ENCODE results near the gene FAM53A.
A peak's percentile ranks its signal among the peaks of the same experiment; 100 is the strongest.
"Not testable (repeated sequence)": the region's sequence is repeated elsewhere in the genome, so short reads cannot be mapped to it uniquely, and the experiment has no call there.

FAM53A gene

DNA sequence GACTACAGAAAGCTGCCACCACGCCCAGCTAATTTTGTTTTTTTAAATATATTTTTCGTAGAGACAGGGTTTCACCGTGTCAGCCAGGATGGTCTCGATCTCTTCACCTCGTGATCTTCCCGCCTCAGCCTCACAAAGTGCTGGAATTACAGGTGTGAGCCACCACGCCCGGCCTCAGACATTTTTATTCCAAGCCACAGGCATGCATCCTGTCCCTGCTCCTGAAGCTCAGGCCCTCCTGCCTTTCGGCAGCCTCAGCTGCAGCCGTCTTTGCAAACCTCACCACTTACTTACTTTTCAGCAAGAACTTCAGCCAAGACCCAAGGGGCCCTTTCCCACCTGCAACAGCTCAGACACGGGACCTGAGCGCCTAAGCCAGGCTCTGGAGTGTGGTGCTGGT lies 26.0 kb downstream of the FAM53A start:
- no peak for DNase-seq

DNA sequence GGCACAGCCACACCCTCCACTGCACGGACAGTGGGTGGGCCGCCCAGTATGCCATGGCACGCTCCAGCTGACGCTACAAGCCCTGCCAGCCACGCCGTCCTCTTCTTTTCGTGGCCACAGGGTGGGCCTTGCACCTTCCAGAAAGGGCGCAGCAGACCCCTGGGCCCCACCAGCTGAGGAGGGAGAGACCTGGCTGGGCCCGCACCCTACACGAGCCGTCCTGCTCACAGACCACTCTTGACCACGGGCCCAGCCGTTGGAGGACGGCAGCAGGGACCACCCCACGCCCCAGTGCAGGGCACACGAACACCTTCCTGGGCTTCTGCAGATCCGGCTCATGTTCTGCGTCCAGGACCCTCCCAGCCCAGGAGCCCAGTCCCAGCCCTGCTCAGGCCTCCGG lies 27.1 kb downstream of the FAM53A start:
- DNase-seq = no peak

DNA sequence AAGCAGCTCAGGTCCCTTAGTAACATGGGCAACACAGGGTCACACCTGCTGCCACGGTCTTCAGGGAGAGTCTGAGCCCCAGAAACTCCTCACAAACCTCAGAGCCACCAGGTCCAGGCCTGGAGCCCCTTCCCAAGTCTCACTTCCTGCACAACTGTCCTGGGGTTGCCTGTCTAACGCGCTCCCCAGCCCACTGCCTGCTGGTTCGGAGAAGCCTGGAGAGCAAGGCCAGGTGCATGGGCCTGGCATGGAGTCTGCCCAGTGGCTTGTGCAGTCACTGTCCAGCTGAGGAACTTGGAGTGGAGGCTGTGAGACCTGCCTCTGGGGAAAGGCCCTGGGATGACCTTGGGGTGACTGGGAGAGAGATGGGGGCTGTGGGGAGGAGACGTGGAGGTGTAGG lies 28.0 kb downstream of the FAM53A start:
- DNase-seq = no peak

DNA sequence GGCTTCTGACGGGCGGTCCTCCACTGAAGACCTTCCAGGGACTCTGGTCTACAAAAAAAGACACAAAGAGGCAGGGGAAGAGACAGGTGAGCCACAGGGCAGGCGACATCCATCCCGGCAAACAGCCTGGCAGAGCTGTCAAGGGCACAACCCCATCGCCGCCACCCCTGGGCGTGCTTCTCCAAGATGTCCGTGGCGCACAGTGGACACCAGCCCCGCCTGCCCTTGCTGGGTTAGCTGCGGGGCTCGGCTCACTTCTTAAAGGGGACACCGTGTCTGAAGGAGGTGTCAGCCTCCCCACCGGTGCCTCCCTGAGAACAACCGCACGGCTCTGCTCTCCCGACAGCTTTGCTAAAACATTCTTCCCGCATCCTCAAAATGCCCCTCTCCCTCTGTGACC lies 28.4 kb downstream of the FAM53A start:
- no peak for DNase-seq

DNA sequence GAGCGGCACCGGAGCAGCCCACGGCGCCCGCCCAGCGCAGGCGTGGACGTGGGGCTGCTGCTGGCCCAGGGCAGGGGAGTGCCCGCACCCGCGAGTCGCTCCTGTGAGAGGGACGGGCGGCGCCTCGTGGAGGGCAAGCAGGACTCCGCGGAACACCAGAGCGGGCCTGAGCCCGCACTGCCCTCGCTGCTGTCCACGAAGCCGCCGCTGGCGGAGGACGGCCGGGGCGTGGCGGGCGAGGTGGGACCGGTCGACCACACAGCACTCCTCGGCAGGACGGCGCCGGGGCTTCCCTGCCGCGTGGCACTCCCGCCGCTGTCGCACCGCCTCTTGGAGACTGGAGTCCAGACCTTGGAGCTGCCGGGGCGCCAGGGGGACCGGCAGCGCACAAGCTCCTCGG lies 29.0 kb downstream of the FAM53A start:
- DNase-seq = no peak

DNA sequence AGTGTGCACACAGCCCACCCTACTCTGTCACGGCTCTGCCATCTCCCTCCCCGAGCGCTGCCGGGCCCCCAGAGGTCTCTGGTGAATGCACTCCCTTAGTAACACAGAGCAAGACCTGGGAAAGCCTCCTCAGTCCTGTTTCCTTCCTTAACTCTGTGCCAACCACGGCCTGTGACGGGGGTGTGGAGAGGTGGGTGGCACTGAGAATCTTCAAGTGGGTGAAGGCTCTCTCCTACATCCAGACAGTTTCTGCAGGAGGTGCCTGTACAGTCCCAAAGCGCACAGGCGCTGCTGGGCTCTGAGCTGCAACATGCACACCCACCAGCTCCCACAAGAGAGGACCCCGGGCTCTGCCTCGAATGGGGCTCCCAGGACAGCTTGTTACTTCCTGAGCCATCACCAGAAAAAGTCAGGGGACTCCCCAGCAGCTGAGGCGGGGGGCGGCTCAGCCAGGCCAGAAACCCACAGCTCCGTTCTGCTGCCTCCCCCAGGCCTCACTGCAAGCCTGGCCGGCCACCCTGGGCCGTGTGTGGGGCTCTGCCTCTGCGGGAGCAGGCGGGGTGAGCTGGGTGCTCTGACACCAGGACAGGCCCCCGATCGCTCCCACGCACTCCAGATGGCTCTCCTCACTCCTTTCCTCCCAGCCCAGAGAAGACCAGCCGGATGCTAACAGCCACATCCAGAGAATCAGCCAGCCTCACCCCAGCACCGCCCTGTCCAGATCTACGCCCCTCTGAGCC lies 29.7 kb downstream of the FAM53A start:
- no peak for DNase-seq

DNA sequence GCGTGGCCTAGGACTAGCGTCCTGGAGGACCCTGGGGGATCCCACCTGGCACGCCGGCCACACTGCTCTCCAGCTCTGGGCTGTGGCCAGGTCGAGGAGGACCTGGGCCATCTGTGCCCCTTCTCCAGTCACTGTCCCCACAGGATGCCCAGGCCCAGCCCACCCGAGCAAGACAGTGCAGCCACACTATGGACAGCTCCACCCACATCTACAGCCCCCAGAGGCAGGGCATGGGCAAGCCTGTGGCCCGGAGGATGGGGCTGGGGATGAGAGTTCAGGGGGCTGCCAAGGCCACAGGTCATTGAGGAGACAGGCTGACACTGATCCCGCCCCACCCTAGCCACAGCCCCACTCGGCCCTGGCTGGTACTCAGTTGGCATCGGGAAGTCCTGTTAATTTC lies 30.3 kb downstream of the FAM53A start:
- no peak for DNase-seq

DNA sequence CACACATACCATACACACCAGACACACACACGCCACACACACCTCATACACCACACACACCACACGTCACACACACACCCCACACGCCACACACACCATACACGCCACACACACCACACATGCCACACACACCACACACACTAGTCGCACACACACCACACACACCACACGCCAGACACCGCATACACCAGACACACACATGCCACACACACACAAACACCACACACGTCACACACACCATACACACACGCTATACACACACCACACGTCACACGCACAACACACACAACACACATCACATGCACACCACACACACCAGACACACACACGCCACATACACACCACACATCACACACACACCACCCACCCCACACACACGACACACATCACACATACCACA lies 32.0 kb downstream of the FAM53A start:
- no peak for DNase-seq

DNA sequence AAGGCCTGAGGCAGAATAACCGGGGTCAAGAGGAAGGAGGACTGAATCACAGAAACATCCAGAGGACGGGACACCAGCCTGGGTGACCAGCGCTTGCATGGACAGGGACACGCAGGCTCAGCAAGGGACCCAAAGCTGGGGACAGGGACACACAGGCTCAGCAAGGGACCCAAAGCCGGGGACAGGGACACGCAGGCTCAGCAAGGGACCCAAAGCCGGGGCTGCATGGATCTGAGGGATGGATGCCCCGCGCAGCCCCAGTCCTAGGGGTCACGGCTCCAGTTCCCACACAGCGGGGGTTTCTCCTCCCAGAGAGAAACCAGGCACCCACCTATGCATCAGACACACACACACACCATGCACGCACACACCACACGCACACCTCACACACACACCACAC lies 32.5 kb downstream of the FAM53A start:
- no peak for DNase-seq

DNA sequence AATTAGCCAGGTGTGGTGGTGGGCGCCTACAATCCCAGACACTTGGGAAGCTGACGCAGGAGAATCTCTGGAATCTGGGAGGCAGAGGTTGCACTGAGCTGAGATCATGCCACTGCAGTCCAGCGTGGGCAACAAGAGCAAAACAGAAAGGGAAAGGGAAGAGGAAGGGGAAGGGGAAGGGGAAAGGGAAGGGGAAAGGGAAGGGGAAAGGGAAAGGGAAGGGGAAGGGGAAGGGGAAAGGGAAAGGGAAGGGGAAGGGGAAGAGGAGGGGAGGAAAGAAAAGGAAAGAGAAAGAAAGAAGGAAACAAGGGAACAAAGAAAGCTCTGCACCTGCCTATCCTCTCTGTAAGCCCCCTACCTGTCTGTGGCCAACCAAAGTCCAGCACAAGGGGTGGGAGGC lies 35.2 kb downstream of the FAM53A start:
- DNase-seq = no peak

DNA sequence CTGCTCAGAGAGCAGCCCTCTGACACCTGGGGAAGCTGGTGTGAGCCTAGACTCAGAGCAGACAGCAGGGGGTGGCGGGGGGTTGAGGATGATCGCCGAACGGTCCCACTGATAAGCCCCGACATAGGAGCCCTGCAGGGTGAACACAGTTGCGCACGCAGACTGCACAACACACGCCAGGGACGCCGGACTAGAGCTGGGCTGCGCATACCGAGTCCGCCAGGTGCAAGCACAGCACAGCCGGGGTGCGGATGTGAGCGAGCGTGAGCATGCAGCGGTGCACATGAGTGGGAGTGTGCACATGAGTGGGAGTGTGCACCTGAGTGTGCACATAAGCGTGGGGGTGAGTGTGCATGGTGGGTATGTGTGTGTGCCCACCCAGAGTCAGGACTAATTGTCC lies 36.7 kb downstream of the FAM53A start:
- no peak for DNase-seq

DNA sequence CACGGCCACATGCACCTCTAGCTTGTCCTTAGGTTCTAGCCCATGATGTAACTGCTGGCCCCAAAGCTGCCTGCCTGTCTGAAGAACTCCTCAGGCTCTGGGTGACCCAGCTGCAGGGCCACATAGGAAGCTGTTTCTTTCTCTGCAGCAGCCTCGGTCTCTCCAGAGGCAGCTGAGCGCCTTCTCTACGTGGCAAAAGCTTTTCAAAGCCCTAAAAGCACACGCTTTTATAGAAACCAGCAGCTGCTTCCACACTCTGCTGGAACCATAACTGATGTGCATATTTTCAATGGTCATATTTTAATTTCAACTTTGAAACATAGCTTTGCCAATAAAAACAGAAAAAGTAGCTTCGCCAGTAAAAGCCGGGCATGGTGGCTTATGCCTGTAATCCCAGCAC lies 37.4 kb downstream of the FAM53A start:
- DNase-seq = no peak

DNA sequence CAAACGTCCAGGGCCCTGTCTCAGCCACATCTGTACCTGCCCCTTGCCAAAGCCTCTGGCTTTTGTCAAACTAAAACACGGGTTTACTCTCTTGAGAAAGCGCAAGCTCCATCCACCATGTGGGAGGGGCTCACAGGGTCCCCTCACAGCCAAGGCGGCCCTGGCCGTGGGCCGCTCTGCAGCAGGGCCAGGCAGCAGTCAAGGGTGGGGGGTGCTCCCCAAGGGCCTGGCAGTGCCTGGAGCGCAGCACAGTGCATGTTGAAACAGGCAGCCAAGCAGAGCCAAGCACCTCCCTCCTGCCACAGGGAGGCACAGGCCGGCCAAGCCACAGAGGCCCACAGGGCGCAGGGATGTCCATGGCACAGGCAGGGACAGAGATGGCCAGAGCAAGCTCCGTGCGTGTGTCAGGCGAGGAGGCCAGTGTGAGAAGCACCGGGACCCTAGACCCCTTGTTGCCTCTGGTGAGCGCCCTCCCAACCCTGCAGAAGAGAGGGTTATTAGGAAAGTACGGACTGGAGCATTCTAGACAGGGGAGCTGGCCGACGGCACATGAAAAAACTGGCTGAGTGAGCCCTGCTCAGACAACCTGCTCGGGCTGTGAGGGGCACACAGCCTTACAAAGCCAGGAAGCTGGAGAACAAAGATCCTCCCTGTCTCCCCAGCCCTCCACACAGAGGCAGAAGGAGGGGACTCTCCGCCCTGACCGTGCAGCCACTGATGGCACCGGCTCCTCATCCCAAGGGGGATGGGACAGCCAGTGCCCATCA lies 39.0 kb downstream of the FAM53A start:
- peak; percentile 71 for DNase-seq

DNA sequence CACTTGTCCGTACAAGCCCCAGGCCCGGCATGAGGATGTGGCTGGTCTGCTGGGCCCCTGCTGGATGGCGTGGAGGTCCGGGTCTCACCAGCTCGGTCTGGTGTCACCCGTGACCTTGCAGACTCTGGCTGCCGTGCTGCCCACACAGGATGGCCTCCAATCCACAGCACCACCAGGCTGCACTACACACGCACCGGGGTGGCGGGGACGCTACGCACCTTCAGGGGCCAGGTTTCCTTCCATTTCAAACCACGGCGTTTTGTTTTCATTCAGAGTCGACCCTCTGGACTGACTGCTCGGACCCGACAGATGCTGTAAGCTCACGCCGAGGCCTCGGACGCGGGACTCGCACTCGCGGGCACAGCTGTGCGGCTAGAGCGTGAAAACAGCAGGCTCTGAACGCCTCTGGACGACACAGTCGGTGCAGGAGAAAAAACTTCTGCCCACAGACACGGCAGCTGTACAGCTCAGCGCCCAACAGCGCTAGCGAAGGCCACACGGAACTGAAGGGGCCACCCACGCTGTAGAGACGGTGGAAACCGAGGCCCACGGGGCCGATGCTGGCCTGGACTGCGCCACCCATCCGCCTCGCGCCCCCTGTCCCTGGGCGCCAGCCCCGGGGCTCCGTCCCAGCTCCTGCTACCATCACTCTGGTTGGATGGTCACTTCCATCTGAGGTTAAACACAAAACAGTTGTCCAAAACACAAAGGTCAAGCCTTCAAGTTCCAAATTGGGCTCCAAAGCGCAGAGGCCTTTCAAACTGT lies 40.0 kb downstream of the FAM53A start:
- no peak for DNase-seq

DNA sequence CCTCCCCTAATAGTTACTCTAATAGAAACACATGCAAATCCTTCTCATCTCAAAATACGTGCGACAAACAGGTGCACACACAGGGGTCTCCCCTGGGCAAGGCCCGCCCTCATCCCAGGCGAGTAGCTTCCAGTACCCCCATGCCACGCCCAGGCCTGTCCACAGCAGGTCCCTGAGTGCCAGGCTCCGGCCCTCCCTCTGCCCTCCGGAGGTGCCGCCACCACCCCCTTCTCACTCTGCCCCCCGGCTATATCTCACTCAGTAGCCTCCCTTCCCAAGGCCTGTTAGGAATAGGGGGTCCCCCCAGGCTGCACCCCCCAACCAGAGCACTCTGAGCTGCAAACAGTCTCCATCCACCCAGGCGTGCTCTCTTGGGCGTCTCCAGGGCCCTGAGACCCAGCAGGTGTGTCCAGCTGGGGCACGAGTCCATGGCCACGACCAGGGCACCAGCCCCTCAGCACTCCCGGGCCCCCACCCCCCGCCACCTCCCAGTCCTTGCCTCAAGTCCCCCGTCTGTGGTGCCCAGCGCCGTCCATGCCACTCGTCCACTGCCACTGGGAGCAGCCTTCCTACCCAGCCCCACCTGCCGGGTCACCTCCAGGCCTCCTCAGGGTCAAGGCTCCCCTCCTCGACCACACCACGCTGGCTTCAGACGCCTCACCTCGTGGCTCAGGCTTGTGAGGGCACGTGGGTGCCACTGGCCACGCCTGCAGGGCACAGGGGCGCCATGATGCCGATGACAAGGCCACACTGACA lies 41.7 kb downstream of the FAM53A start:
- DNase-seq = no peak

DNA sequence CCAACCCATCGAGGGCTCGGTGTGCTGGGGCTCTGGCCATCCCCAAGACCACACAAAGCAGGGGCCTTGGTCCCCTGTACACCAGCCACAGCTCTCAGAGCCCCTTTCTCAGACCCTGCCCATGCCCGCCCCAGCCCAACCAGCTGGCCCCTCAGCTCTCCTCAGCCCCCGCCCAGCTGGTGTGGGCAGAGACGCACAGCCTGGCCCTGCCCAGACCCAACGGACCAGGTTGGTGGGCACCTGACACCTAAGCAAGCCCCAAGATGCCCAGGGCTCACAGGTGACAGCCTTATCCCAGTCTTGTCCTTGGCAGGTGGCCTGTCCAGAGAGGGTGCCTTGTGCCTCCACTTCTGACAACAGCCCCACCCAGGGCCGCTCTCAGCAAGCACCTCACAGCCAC lies 42.4 kb downstream of the FAM53A start:
- no peak for DNase-seq

DNA sequence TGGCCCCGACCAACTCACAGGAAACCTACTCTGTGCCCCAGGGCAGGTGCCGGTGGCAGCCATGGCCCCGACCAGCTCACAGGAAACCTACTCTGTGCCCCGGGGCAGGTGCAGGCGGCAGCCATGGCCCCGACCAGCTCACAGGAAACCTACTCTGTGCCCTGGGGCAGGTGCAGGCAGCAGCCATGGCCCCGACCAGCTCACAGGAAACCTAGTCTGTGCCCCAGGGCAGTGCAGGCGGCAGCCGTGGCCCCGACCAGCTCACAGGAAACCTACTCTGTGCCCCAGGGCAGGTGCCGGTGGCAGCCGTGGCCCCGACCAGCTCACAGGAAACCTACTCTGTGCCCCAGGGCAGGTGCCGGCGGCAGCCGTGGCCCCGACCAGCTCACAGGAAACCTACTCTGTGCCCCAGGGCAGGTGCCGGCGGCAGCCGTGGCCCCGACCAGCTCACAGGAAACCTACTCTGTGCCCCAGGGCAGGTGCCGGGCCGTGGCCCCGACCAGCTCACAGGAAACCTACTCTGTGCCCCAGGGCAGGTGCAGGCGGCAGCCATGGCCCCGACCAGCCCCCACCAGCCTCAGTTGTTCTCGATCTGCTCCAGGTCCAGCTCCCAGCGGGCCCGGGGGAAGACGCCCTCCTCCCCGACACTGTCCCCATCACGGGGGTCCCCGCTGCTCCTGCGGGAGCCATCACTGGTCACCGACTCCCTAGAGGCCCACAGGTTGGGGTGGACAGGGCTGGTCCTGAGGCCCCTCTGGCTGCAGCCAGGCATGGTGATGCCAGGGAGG lies 43.2 kb downstream of the FAM53A start:
- not testable (repeated sequence) for DNase-seq

DNA sequence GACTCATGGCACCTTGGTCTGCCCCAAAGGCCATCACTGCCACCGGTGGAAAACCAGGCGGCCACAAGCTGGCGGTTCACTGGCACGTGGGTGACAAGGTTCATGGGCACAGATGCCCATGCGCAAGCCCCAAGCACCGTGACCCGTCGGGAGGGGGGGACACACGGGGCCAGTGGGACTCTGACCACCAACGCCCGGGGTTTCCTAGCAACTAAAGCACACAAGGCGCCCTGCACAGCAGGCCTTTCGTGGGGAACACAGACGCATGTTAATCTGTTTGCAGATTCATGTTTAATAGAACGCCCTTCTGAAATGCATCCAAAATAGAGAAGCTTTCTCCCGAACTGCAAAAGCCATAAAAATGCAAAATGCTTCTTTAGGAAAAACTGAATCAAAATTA lies 43.9 kb downstream of the FAM53A start:
- no peak for DNase-seq

DNA sequence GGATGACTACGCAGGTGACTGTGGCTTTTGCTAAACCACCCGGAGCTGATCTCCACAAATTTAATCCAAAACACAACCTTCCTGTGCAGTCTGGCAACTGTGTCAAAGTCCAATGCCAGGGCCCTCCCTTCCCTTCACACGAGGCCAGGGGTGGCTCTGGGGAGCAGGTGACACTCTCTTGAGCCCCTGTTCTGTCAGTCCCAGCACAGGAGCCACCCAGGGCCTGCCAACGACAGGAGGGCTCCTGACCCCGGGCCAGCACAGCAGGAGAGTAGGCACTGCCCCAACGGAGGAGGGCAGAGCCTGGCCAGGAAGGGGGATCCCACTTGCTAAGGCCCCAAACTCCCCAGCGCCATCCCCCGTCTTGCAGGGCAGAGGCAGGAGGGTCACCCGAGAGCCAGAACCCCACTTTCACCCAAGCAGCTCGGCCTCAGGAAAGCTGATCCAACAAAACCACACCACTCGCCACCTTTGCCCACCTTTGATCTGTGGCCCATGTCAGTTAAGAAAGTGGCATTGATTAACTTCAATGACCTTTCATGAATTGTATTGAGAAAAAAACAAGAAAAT lies 44.7 kb downstream of the FAM53A start:
- no peak for DNase-seq

DNA sequence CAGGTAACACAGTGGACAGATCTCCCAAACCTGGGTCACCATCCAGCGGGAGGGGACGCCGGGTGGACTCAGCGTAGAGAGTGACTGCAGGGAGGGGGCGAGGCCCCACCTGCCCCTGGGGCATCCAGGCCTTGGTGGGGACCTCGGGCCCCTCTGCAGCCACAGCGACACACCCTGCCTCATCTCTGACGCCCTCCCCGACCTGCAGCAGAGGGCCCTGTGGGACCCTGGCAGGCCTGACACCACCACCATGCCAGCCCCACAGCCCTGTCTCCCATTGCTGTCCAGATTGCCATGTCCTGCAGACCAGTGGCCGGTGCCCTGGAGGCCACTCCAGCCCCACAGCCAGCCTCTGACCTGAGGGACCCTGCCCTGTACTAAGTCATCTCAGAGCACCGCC lies 45.2 kb downstream of the FAM53A start:
- no peak for DNase-seq

DNA sequence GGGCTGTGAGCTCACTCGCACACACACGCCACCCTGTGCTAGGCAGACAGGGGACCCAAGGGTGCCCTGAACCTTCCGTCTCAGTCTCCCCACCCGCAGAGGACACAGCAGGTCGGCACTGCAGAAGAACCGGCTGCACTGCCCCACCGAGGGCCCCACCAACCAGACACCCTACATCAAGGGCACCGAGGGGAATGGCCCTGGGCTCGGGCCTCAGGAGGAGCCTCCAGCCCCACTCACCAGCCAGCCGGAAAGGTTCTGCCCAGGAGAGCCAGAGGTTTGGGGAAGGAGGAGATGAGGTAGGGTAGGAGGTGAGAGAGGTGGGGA lies 45.9 kb downstream of the FAM53A start:
- DNase-seq = no peak

DNA sequence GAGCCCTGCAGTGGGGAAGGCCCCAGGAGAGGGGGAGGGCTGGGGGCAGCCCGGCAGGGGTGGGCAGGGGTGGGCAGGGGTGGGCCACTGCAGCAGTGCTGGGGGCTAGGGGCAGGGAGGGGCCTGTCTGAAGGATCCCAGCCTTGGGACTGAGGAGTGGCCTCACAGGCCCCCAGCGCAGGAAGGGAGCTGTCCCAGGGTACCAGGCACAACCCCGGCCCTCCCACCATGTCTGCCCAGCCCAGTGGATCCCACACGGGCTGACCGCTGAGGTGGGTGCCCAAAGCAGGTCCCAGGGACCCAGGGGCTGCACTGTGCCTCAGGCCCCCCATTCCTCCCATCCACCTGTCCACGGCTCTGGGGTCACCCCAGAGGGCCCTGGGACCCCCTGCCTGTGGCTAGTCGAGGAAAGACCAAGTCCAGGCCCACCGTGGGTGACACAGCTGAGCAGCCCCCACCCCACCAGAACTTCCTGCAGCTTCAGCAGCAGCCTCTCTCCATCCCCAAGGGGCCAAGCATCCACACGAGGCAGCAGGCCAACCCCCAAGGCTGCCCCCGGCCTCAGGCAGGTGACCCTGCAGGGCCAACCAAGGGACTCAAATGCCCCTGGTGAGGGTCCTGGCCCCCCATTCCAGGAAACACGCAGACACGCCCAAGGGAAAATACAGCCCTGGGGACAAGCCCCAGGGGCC lies 46.4 kb downstream of the FAM53A start:
- no peak for DNase-seq

Data from NCI-H2171 treated with DMSO at 0.1 percent for 48 hours (cell line).